Adrenal gland (tissue), 19 donors: Measurements from ENCODE around the gene TBC1D20. TPM values are rescaled to one million over a fixed set of nuclear protein-coding genes. Genes with fewer than 3 reads are reported as not detected.
"Not testable (repeated sequence)": the region's sequence is repeated elsewhere in the genome, so short reads cannot be mapped to it uniquely, and the experiment has no call there.

ENCODE experiments used
- DNase-seq, 7 donors: peaks; one replicate each; pipeline ENCODE4 v3.0.0-alpha.2; 2019 to 2020
- H3K27ac ChIP-seq, 5 donors: fragments of 200-600 bp; sonication (generic) in 4 of 5; 1 replicate in 3 of 5; 2 replicates in 2 of 5; pipeline versions ENCODE4 v1.5.1 to v1.8.0; 2016 to 2020; ENCODE audit warnings: mild to moderate bottlenecking in 1 of 5
- H3K27me3 ChIP-seq: fragments of 200-600 bp; 2 replicates; pipeline ENCODE4 v1.8.0; 2021
- H3K36me3 ChIP-seq, 2 donors: fragments of 200-600 bp; replicated peaks in 1 of 2; 1 replicate in 1 of 2; 2 replicates in 1 of 2; pipeline versions ENCODE4 v1.5.1 to v1.8.0; 2018 to 2022
- H3K4me1 ChIP-seq, 2 donors: fragments of 200-600 bp; replicated peaks in 1 of 2; 1 replicate in 1 of 2; 2 replicates in 1 of 2; pipeline versions ENCODE4 v1.5.1 to v1.8.0; 2018 to 2021
- H3K4me3 ChIP-seq, 4 donors: fragments of 200-600 bp; sonication (generic) in 3 of 4; one replicate each; pipeline ENCODE4 v1.5.1; 2016 to 2018
- H3K9me3 ChIP-seq, 3 donors: fragments of 200-600 bp; sonication (generic) in 1 of 3; replicated peaks in 1 of 3; 1 replicate in 2 of 3; 2 replicates in 1 of 3; pipeline versions ENCODE4 v1.5.1 to v1.8.0; 2016 to 2021
- CTCF ChIP-seq, 6 experiments: fragments of 450-650 bp in 4 of 6; fragments of 200-600 bp in 2 of 6; sonication (generic) in 1 of 6; IDR thresholded peaks; 1 replicate in 5 of 6; 2 replicates in 1 of 6; pipeline versions ENCODE4 v1.5.1 to v1.8.0; 2016 to 2021; ENCODE audit warnings: antibody characterized with exemption in 6 of 6, mild to moderate bottlenecking in 2 of 6, moderate library complexity in 1 of 6
- POLR2A ChIP-seq, 2 donors: fragments of 450-650 bp; IDR thresholded peaks; one replicate each; pipeline ENCODE4 v1.6.1; 2017; ENCODE audit warnings: antibody characterized with exemption in 2 of 2, mild to moderate bottlenecking in 2 of 2, moderate library complexity in 1 of 2
- WGBS, 4 donors: extraction: QIAGEN DNeasy Blood & Tissue Kit in 2 of 4; methylation state at CpG; one replicate each; pipeline versions ENCODE4 v1.1.5 to v1.1.7; 2013 to 2017; 5-methylcytosine and 5-hydroxymethylcytosine counted together
- intact Hi-C, 2 donors: fragments of 100-400 bp; cut with DNase I; formaldehyde crosslinking; loops; one replicate each; pipeline versions ENCODE4 v1.14.1 to v1.15.0; 2022 to 2023
- long read RNA-seq, 10 donors: library from polyadenylated mRNA in 3 of 10; unstranded in 2 of 10; stranded (forward) in 1 of 10; transcript quantifications; one replicate each; pipeline ENCODE4 v2.0.0 and lab custom pipeline, GENCODE V29; 2021 to 2026
- polyA plus RNA-seq, 3 donors: library from polyadenylated mRNA; stranded (reverse); fragments of 200-250 nt in 2 of 3; fragments of 350-450 nt in 1 of 3; fragmentation: Illumina TruSeq in 1 of 3; extraction: RNeasy Lipid Tissue Mini Kit (QIAGEN cat#74804) in 1 of 3; gene quantifications; one replicate each; pipeline ENCODE4 v1.2.3, GENCODE V29; 2013 to 2014
- total RNA-seq, 9 donors: library from RNA; depleted of rRNA in 4 of 9; stranded (reverse); fragments of >200 nt in 4 of 9; fragments of 120-200 nt in 1 of 9; fragmentation: NEBNext Ultra II Directional in 1 of 9; extraction: Animal tissue kit (Norgen Biotek cat#: 25700) in 1 of 9; gene quantifications; one replicate each; pipeline versions ENCODE4 v1.1.0 to v1.2.4, GENCODE V29; 2013 to 2023
- donor health status: healthy with polysubstance abuse.
- donor health status: Bipolar disorder and iron deficiency.
- donor health status: DM: yes; HTN: yes; CAD: no.
- donor health status: DM: no; HTN: no; CAD: no.
- donor health status: DM: no; HTN: no; CAD: no.
- donor health status: DM: yes; HTN: yes; CAD: no.

TBC1D20 gene
- total RNA-seq (10 to 100 TPM; 35.6 to 53.6 (median 44.9) TPM), polyA plus RNA-seq (10 to 100 TPM; 23.8 to 38.5 (median 38.2) TPM)
- long read RNA-seq, donor 1, full-length matches to known transcripts = 6 of 6 reads
- long read RNA-seq, donor 1, partial matches to known transcripts = 0 of 6 reads
- long read RNA-seq, donor 1, other reads (novel, unspliced or antisense) = 0 of 6 reads
- long read RNA-seq, donor 2, full-length matches to known transcripts = 7 of 7 reads
- long read RNA-seq, donor 2, partial matches to known transcripts = 0 of 7 reads
- long read RNA-seq, donor 2, other reads (novel, unspliced or antisense) = 0 of 7 reads
- long read RNA-seq, donor 3, full-length matches to known transcripts = 7 of 7 reads
- long read RNA-seq, donor 3, partial matches to known transcripts = 0 of 7 reads
- long read RNA-seq, donor 3, other reads (novel, unspliced or antisense) = 0 of 7 reads
- long read RNA-seq, donor 4, full-length matches to known transcripts = 1 of 6 reads
- long read RNA-seq, donor 4, partial matches to known transcripts = 1 of 6 reads
- long read RNA-seq, donor 4, other reads (novel, unspliced or antisense) = 4 of 6 reads
- long read RNA-seq, donor 5, full-length matches to known transcripts = 52 of 96 reads
- long read RNA-seq, donor 5, partial matches to known transcripts = 32 of 96 reads
- long read RNA-seq, donor 5, other reads (novel, unspliced or antisense) = 12 of 96 reads
- long read RNA-seq, donor 6, full-length matches to known transcripts = 1 of 3 reads
- long read RNA-seq, donor 6, partial matches to known transcripts = 1 of 3 reads
- long read RNA-seq, donor 6, other reads (novel, unspliced or antisense) = 1 of 3 reads
- long read RNA-seq, donor 7, full-length matches to known transcripts = 6 of 6 reads
- long read RNA-seq, donor 7, partial matches to known transcripts = 0 of 6 reads
- long read RNA-seq, donor 7, other reads (novel, unspliced or antisense) = 0 of 6 reads
- long read RNA-seq, donor 8, full-length matches to known transcripts = 12 of 21 reads
- long read RNA-seq, donor 8, partial matches to known transcripts = 9 of 21 reads
- long read RNA-seq, donor 8, other reads (novel, unspliced or antisense) = 0 of 21 reads
- long read RNA-seq, donor 9, full-length matches to known transcripts = 5 of 5 reads
- long read RNA-seq, donor 9, partial matches to known transcripts = 0 of 5 reads
- long read RNA-seq, donor 9, other reads (novel, unspliced or antisense) = 0 of 5 reads
- long read RNA-seq, donor 10, full-length matches to known transcripts = 5 of 5 reads
- long read RNA-seq, donor 10, partial matches to known transcripts = 0 of 5 reads
- long read RNA-seq, donor 10, other reads (novel, unspliced or antisense) = 0 of 5 reads

- Histone ChIP-seq H3K4me3 (peak within 1 kb of the TSS; percentile 51 to 99 (median 82)), H3K4me1 (peaks cover 22 to 41% of the 10 kb centered on the region in 2 donors), H3K27me3 (no peaks in the 10 kb centered on the region), H3K27ac (peak within 1 kb of the TSS; percentile 58 to 97 (median 94)), H3K9me3 (no peaks in the 10 kb centered on the region), H3K36me3 (no peaks in the 10 kb centered on the region)
- TF ChIP-seq POLR2A (IDR thresholded peaks at IDR 0.05) = peak; percentile 72 to 82
- TF ChIP-seq CTCF (IDR thresholded peaks at IDR 0.05) = peak in 1 of 6 experiments; percentile 18
- 0 to 1% (median 0%) methylated on average over 12 to 80 of the region's 80 CpGs for WGBS, 4 donors
- peak; percentile 82 to 88 (median 84) for DNase-seq
- intact Hi-C loops = no loop called here
These were observed at the start of gene TBC1D20 for GRCh38 chr20:462199-462991. TBC1D20 (minus strand) TSS chr20:462533; CDS start chr20:462405, 128 bp downstream.

- intact Hi-C loops, H3K27me3 ChIP-seq, H3K27ac ChIP-seq, DNase-seq, H3K4me3 ChIP-seq, H3K9me3 ChIP-seq: not testable (repeated sequence)
- 81 to 87% (median 82%) methylated on average over 9 of the region's 9 CpGs for WGBS, 4 donors
- Histone ChIP-seq H3K4me1 (peaks cover 10 to 18% of the 10 kb centered on the region in 2 donors), H3K36me3 (peaks cover 0 to 21% of the 10 kb centered on the region in 2 donors)
These were observed 48.2 kb upstream of the TBC1D20 start for GRCh38 chr20:510328-511057.

- 42 to 61% (median 50%) methylated on average over 6 of the region's 6 CpGs for WGBS, 4 donors
- H3K36me3 ChIP-seq = peaks cover 0 to 42% of the 10 kb centered on the region in 2 donors
- H3K9me3 ChIP-seq, H3K27me3 ChIP-seq, H3K4me3 ChIP-seq, intact Hi-C loops, H3K27ac ChIP-seq, DNase-seq: not testable (repeated sequence)
- peaks cover 1 to 12% of the 10 kb centered on the region in 2 donors for H3K4me1 ChIP-seq
These were observed 46.0 kb upstream of the TBC1D20 start for GRCh38 chr20:508364-508787.

- no peak for DNase-seq
- Histone ChIP-seq H3K36me3 (peaks cover 0 to 47% of the 10 kb centered on the region in 2 donors), H3K27me3 (no peaks in the 10 kb centered on the region), H3K9me3 (no peaks in the 10 kb centered on the region), H3K4me3 (no peak overlapping the region), H3K4me1 (peaks cover 0 to 7% of the 10 kb centered on the region in 2 donors), H3K27ac (no peak overlapping the region)
- intact Hi-C loops = no loop called here
- WGBS, 4 donors = 87 to 93% (median 92%) methylated on average over 7 of the region's 7 CpGs
- no peak for TF ChIP-seq CTCF (IDR thresholded peaks at IDR 0.05)
- TF ChIP-seq POLR2A (IDR thresholded peaks at IDR 0.05) = no peak
These were observed 45.5 kb upstream of the TBC1D20 start for GRCh38 chr20:507761-508332.
